NCI-H82 treated with DMSO at 0.1 percent for 48 hours (cell line): ENCODE measurements around the gene PRRC1.
"Not testable (repeated sequence)": the region's sequence is repeated elsewhere in the genome, so short reads cannot be mapped to it uniquely, and the experiment has no call there.

Source experiments
- DNase-seq: peaks from one replicate; lab custom pipeline; 2025; ENCODE audit not compliant: unreplicated experiment; lab: John Stamatoyannopoulos, UW

PRRC1 gene

DNA sequence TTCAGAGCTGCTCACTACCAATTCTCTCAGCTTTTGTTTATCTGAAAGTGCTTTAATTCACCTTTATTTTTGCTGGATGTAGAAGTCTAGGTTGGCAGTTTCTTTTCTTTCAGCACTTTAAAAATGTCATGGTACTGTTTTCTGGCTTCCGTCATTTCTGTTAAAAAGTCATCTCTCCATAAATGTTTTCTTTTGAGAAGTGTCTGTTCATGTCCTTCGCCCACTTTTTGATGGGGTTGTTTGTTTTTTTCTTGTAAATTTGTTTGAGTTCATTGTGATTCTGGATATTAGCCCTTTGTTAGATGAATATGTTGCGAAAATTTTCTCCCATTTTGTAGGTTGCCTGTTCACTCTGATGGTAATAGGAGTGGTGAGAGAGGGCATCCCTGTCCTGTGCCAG, 23.1 kb downstream of the PRRC1 start:
- not testable (repeated sequence) for DNase-seq

DNA sequence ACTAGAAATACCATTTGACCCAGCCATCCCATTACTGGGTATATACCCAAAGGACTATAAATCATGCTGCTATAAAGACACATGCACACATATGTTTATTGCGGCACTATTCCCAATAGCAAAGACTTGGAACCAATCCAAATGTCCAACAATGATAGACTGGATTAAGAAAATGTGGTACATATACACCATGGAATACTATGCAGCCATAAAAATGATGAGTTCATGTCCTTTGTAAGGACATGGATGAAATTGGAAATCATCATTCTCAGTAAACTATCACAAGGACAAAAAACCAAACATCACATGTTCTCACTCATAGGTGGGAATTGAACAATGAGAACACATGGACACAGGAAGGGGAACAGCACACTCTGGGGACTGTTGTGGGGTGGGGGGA, 27.8 kb downstream of the PRRC1 start:
- not testable (repeated sequence) for DNase-seq

DNA sequence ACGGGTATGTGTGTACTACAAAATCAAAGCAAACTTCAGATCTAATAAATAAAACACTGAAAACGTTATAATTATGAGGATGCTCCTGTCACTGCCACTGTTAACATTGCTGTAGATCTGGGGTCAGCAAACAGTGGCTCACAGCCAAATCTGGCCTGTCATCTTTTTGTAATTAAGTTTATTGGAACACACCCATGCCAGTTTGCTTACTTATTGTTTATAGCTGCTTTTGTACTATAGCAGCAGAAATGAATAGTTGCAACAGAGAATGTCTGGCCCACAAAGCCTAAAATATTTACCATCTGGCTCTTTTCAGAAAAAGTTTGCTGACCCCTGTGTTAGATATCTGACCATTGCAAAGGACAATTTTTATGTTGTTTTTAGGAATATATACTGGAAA, 32.1 kb downstream of the PRRC1 start:
- DNase-seq = no peak

DNA sequence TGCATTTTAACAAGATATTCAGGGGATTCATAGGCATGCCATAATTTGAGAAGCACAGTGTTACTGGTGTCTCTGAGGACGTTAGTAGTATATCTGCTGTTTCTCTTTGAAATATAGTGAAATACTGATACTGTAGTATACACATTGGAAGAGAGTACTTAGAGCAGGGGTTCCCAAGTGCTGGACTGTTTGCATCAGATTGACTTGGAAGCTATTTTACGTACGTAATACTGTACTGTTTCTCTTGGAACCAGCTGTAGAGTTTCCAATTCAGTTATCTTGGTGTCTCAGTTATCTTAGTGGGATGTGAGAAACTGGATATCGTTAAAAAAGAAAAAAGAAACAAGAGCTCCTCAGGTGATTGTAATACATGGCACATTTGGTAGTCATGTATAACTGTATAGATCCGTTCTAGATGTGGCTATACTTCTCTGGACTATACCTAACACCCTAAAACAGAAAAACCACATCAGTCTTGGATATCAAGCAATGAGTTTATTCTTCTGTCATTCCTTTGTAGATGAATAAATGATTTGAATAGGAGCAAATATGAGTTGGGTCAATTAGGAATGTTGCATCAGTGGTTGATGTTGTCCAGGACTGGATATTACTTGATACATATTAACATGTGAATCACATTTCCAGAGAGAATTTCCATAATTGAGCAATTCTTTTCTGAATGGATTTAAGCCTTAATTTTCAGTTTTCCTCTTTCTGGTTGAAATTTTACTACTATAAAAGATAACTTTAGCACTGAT, 33.4 kb downstream of the PRRC1 start:
- no peak for DNase-seq

DNA sequence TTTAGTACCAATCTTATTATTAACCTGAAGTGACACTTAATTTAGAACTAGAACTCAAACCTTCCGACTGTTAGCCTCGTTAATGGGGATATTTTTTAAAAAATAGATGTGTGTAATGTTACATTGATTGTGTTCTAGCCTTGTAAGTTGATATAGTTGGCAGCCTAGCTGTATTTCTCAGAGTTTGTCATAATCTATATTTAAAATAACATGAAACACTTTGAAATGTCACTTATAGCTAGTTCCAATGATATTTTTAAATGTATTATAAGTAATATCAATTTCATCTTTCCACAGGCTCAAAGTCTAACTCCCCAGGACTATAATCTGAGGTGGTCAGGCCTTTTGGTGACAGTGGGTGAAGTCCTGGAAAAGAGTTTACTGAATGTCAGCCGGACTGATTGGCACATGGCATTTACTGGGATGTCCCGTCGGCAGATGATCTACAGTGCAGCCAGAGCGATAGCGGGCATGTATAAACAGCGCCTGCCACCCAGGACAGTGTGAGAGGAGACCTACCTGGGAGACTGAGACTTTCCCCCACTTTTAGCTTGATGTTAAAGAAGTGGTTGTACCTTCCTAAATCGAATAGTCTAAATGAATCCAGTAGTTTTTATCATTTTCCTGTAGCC, 34.1 kb downstream of the PRRC1 start:
- DNase-seq = no peak

DNA sequence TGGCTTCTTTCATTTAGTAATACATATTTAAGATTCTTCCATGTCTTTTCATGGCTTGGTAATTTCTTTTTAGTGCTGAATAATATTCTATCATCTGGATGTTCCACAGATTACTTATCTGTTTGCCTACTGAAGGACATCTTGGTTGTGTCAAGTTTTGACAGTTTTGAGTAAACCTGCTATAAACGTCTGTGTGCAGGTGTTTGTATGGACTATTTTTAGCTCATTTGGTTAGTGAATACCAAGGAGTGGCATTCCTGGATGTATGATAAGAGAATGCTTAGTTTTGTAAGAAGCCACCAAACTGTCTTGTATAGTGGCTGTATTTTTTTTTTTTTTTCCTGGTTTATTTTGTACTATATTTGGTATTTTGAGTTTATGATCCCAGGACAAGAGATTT, 38.4 kb downstream of the PRRC1 start:
- no peak for DNase-seq

DNA sequence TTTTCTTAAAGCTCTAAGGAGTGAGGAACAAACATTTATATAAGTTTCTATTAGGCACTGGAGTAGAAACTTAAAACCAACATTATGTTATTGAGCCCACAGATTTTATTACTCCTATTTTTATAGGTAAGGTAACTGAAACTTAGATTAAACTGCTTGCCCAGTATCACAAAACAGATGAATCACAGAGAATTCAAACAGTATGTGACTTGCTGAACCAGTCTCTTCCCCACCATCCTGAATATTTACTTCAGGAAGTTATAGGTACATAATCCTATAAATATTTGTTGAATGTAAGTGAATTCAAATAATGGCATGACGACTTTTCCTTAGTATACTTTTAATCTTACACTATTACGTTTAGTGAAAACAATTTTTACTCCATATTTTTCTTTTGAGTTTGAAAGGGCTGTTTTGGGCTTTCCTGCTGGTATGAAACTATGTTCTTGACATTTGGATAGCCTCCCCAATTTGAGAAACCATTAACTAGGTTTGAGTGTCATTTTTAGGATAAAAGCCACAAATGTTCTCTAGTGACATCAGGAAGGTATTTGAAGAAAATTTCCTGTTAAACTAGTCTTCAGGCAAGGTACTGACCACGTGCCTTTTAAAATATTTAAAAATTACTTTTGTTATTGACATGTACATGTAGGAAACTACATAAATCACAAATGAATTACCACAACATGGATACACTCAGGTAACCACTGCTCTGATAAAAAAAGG, 39.3 kb downstream of the PRRC1 start:
- no peak for DNase-seq

DNA sequence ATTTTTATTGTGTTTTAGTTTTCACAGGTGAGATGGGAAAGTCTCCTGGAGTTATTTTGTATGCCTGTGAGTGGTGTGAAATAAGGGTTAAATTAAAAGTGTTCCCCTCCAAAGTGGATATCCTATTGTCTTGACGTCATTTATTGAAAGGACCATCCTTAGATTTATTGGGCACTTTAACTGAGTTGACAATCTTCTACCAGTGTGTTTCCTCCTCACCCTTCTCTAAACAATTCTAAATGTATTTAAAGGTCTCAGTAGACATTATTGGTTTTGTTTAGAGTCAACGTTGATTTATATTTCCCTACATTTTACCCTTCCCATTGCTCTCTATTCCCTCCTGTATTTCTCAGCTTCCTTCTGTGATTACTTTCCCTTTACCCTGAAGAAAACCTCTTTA, 40.8 kb downstream of the PRRC1 start:
- no peak for DNase-seq

DNA sequence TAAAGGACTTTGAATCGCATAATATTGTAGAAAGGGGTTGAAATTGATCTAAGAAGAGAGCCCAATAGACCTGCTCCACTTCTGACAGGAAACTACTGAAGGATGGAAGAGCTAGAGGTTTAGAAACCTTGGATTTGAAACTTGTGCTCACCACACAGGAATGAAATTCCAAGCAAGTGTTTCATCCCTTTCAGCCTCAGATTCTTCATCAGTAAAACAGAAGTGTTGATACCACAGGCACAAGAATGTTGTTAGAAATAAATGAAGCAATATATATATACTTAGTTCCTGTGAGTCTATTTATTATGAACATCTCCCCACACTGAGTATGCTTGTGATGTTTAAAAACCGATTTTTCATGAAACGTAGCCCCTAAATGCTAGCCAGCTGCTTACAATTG, 43.8 kb downstream of the PRRC1 start:
- DNase-seq = no peak

DNA sequence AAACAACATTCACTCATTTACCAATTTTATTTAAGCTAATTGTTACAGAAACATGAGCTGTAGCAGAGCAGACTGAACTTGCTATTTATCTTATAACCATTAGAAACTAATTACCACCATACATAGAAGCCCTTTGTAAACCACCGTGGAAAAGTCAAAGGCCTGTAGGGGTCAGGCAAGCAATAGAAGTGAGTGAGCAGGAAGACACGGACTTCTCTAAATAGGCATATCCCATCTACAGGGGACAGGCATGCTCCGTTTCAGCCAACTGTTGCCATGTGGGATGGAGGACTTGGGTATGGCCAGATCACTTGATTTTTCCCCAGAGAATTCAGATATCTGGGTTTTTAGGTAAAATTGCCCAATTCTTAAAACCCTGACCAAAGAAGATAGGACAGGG, 44.8 kb downstream of the PRRC1 start:
- peak; percentile 53 for DNase-seq

DNA sequence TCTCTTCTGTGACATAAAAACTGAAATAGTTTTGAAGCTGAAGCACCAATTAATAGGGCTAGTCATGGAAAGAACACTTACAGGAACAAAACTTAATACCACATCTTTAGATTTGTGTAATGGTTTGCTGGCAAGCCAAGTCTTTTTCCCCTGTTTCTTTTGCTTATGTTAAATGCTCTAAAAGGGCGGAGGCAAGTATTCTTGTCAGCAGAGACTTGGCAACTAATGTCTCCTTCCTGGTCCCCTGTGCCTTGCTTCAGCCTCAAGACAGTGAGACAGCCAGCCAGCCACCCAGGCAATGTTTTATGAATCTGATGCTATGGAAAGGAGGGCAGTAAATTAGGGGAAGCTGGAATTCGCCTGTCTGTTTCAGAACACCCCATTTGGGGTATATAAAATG, 45.7 kb downstream of the PRRC1 start:
- DNase-seq = no peak

DNA sequence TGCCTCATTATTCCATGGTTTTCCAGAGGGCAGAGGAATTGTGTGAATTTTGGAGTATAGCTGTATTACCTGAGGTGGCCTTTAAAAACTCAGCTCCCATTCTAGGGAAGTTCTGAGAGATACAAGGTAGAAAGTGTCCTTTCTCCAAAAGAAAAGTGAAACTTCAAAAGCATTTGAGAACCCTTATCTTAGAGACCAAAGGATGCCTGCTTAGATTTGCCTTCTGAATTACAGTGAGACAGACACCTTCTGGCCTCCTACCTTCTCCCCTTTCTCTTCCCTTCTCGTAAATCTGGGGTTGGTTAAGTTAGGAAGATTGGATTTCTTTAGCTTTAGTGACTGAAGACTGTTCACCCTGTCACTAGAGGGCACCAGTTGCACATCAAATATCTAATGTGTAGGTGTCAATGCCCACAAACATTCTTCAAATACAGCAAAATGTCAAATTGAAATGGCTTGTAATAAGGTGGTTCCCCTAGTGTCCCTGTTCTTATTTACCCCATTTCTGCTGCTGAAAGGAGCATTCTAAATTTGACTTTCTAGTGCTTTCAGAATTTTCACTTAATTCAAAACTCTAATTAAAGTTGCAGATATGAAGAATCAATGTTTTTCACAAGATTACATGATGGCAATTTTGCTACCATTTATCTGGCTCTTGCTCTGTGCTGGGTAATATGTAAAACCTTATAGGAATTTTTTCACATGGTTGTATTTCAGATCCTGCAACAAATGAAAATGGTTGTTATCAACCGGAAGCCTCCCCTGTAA, 46.7 kb downstream of the PRRC1 start:
- peak; percentile 71 for DNase-seq

DNA sequence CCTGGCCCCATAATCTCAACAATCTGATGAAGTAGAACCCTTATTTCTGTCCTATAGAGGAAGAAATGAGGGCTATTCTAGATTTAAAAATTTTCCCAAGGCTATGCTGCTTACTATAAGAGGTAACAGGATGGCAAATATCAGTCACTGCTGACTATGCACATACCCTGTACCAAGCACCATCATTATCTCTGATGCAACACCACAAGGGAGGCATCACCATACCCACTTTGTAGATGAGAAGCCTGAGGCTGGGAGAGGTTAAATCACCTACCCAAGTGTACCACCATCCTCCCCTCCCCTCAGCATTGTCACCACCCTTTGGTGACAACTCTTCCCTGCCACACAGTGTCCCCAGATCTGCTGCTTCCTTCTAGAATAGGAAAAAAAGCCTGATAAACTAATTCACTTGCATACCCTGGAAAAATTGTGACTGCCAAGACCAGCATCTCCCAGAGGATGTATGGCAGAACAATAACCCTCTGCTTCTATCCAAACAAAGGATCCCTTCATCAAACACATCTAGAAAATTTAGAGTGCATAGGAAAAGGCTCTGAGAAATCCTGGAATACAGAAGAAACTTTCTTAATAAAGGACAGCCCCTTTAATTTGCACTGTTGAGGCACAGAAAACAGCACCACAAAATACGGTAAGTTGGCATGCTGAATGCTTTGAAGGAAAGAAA, 48.3 kb downstream of the PRRC1 start:
- DNase-seq = no peak

DNA sequence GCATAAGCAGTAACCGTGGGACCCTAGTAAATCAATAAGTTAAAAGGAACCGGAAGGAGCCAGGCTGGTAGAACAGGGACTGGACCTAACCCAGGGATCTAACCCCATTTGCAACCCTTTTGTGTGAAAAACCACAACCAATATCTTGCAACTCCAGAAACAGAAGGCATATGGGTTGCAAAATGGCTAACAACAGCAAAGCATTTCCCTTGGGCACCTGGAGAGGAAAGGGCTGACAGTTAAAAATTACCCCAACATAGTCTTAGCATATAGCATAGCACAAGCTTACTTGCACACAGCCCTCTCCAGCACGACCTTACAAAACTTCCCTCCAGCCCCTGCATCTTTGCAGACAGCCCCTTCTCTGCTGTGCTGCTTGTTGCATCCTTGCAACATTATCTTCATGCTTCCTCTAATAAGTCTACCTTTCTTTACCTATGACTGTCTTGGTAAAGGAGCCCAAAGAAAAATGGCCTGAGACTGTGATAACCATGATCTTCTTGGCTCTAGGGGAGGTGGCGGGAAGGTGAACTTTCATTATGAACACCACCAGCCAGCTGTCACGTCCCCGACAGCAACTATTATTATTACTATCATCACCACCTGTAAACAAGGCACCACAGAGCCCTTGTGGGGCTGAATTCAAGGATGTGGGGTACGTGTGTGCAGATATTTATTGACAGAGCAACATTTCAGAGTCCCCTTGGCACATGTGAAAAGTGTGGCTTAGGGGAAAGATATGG, 49.8 kb downstream of the PRRC1 start:
- DNase-seq = no peak

DNA sequence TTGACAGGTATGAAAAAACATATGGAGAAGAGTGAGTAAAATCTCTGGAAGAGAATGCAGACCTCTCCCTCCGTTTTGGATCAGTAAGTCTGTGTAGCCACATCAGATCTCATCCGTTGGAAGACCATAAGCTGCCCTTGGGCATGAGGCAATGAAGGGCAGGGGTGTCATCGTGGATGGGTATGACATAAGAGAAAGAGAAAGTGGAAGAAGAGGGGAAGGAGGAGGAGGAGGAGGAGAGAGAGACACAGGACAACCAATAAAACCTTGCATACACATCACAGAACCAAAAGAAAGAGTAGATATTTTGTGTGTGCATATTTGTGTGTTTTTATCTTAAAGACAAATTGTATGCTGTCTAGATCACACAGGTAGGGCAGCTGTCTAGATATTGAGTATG, 50.7 kb downstream of the PRRC1 start:
- no peak for DNase-seq

DNA sequence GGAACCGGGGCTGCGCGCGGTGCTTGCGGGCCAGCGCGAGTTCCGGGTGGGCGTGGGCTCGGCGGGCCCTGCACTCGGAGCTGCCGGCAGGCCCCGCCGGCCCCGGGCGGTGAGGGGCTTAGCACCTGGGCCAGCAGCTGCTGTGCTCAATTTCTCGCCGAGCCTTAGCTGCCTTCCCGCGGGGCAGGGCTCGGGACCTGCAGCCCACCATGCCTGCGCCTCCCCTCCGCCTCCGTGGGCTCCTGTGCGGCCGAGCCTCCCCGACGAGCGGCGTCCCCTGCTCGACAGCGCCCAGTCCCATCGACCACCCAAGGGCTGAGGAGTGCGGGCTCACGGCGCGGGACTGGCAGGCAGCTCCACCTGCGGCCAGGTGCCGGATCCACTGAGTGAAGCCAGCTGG, 52.0 kb downstream of the PRRC1 start:
- not testable (repeated sequence) for DNase-seq

DNA sequence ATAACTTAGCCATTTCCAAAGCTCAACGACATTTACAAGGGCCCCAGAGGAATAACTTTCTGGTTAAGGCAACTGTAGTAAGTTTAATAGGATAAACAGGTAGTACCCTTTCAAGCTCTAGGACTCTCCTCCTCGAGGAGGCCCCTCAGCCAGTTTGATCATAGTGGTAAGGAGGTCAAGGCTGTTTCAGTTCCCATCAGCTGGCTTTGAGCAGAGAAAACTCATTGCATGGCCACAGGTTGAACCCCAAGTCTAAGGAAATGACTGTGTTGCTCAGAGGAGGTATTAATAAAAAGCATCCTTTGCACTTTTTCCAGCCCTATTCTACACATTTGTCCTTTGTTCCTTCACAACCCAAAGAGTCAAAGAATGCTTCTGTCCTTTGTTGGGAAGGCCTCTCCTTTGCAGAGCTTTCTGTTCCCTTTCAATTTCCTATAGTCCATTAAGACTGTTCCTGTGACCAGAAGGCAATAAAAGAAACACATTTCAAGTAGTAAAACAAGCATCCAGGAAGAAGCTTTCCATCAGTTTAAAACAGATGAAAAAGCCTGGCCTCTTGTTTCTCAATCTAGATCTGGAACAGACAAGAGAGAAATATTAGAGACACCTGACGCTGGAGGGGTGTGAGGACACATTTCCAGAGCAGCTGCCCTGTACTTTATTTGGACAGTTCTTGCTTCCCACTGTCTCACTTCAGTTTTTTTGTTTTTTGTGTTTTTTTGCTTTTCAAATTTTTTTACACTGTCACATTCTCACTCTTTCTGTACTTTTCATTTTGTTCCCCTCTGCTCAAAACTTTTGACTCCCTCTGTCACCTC, 54.1 kb downstream of the PRRC1 start:
- DNase-seq = no peak

DNA sequence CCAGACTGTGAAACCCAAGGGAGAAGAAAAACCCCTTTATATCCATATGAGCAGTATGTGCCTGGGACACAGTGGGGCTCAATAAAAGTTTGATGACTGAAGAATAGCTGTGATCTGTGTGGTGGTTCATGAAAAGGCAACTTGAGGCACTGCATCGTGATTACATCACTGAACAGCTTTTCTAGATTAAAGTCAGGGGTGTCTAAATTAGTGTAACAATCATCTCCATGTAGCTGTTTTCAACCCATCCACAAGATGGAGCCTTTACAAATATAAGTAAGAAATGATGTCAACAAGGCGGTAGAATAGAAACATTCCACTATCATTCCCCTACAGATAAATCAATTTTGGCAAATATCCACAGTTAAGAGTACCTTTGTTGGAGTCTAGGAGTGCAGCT, 55.5 kb downstream of the PRRC1 start:
- DNase-seq = no peak
